CD14-positive monocyte (primary cell): Measurements from ENCODE around the gene SPTB. TPM values are rescaled to one million over a fixed set of nuclear protein-coding genes. Genes with fewer than 3 reads are reported as not detected.

Experiments
- DNase-seq, 3 donors: peaks; one replicate each; pipeline ENCODE4 v3.0.0-alpha.2; 2011 to 2022
- H2AFZ ChIP-seq: 2 replicates; pipeline ENCODE4 v1.6.0; 2012; ENCODE audit warnings: mild to moderate bottlenecking, low read depth, low read length, inconsistent platforms; ENCODE audit not compliant: insufficient read depth, poor library complexity, severe bottlenecking
- H3K27ac ChIP-seq, 2 donors: 1 replicate in 1 of 2; 2 replicates in 1 of 2; pipeline ENCODE4 v1.5.1; 2012 to 2013; ENCODE audit warnings: low read length in 2 of 2, control low read depth in 1 of 2, inconsistent platforms in 1 of 2, low read depth in 1 of 2, mild to moderate bottlenecking in 1 of 2
- H3K27me3 ChIP-seq, 2 donors: one replicate each; pipeline versions ENCODE4 v1.6.0 to v1.6.1; 2011 to 2013; ENCODE audit warnings: low read length in 2 of 2; ENCODE audit not compliant: control insufficient read depth in 2 of 2, insufficient read depth in 2 of 2
- H3K36me3 ChIP-seq, 2 donors: replicated peaks in 1 of 2; 1 replicate in 1 of 2; 2 replicates in 1 of 2; pipeline versions ENCODE4 v1.5.1 to v1.6.1; 2012 to 2013; ENCODE audit warnings: low read length in 2 of 2, control low read depth in 1 of 2, inconsistent platforms in 1 of 2, mild to moderate bottlenecking in 1 of 2; ENCODE audit not compliant: insufficient read depth in 2 of 2, control insufficient read depth in 1 of 2
- H3K4me1 ChIP-seq, 2 donors: 1 replicate in 1 of 2; 2 replicates in 1 of 2; pipeline versions ENCODE4 v1.5.1 to v1.6.1; 2012 to 2013; ENCODE audit warnings: low read length in 2 of 2, control low read depth in 1 of 2, inconsistent platforms in 1 of 2, mild to moderate bottlenecking in 1 of 2, moderate library complexity in 1 of 2; ENCODE audit not compliant: insufficient read depth in 2 of 2, control insufficient read depth in 1 of 2
- H3K4me2 ChIP-seq: replicated peaks from 2 replicates; pipeline ENCODE3; 2012; ENCODE audit warnings: low read length, moderate library complexity, mild to moderate bottlenecking; ENCODE audit not compliant: poor library complexity, severe bottlenecking; ENCODE audit errors: extremely low read depth
- H3K4me3 ChIP-seq, 3 experiments: fragments of 200-600 bp in 1 of 3; sonication (generic) in 1 of 3; replicated peaks in 1 of 3; 1 replicate in 2 of 3; 2 replicates in 1 of 3; pipeline ENCODE4 v1.5.1; 2011 to 2013; ENCODE audit warnings: low read length in 3 of 3, mild to moderate bottlenecking in 3 of 3, control low read depth in 2 of 3, low read depth in 2 of 3, inconsistent platforms in 1 of 3, moderate library complexity in 1 of 3
- H3K79me2 ChIP-seq: 2 replicates; pipeline ENCODE4 v1.6.0; 2012; ENCODE audit warnings: mild to moderate bottlenecking, control low read depth, inconsistent platforms, low read length, moderate library complexity; ENCODE audit not compliant: insufficient read depth
- H3K9ac ChIP-seq: 2 replicates; pipeline ENCODE4 v1.6.0; 2017; ENCODE audit warnings: low read length, mild to moderate bottlenecking; ENCODE audit not compliant: insufficient read depth, poor library complexity, severe bottlenecking
- H3K9me3 ChIP-seq, 2 donors: replicated peaks in 1 of 2; 1 replicate in 1 of 2; 2 replicates in 1 of 2; pipeline versions ENCODE4 v1.5.1 to v1.6.1; 2012 to 2013; ENCODE audit warnings: low read length in 2 of 2, control low read depth in 1 of 2; ENCODE audit not compliant: control insufficient read depth in 1 of 2, insufficient read depth in 1 of 2
- H4K20me1 ChIP-seq: 2 replicates; pipeline ENCODE4 v1.6.0; 2012; ENCODE audit warnings: mild to moderate bottlenecking, low read length, control low read depth, moderate library complexity; ENCODE audit not compliant: insufficient read depth
- H3K27ac Mint-ChIP-seq, 7 donors: one replicate each; pipeline ENCODE4 v1.8.0; 2020; ENCODE audit warnings: mild to moderate bottlenecking in 7 of 7, mixed read lengths in 7 of 7, moderate library complexity in 6 of 7, inconsistent platforms in 2 of 7
- H3K27me3 Mint-ChIP-seq, 3 donors: one replicate each; pipeline ENCODE4 v1.8.0; 2021 to 2022; ENCODE audit warnings: low read depth in 3 of 3, mild to moderate bottlenecking in 3 of 3, mixed read lengths in 3 of 3, moderate library complexity in 3 of 3, inconsistent platforms in 1 of 3
- H3K36me3 Mint-ChIP-seq, 2 donors: one replicate each; pipeline ENCODE4 v1.8.0; 2020; ENCODE audit warnings: mixed read lengths in 2 of 2, inconsistent platforms in 1 of 2, mild to moderate bottlenecking in 1 of 2
- H3K4me1 Mint-ChIP-seq: one replicate; pipeline ENCODE4 v1.8.0; 2020; ENCODE audit warnings: mild to moderate bottlenecking, mixed read lengths
- H3K4me3 Mint-ChIP-seq, 2 donors: one replicate each; pipeline ENCODE4 v1.8.0; 2020; ENCODE audit warnings: mild to moderate bottlenecking in 2 of 2, mixed read lengths in 2 of 2, moderate library complexity in 1 of 2
- H3K9me3 Mint-ChIP-seq, 7 donors: one replicate each; pipeline ENCODE4 v1.8.0; 2020 to 2022; ENCODE audit warnings: mixed read lengths in 7 of 7, mild to moderate bottlenecking in 6 of 7, moderate library complexity in 6 of 7, inconsistent platforms in 2 of 7
- CTCF ChIP-seq: fragments of 200-600 bp; IDR thresholded peaks from one replicate; pipeline ENCODE4 v1.8.0; 2022; ENCODE audit warnings: antibody characterized with exemption, mild to moderate bottlenecking
- WGBS: methylation state at CpG from one replicate; pipeline ENCODE4 v1.1.5; 2013; ENCODE audit warnings: missing lambda C conversion rate; ENCODE audit not compliant: insufficient coverage; 5-methylcytosine and 5-hydroxymethylcytosine counted together
- intact Hi-C, 2 donors: fragments of 100-400 bp; cut with micrococcal nuclease; formaldehyde crosslinking; loops; one replicate each; pipeline versions ENCODE4 v1.15.0 to v1.15.1; 2023
- polyA plus RNA-seq, 3 donors: library from polyadenylated mRNA; depleted of rRNA in 1 of 3; unstranded in 2 of 3; stranded (reverse) in 1 of 3; fragments of 300-500 nt in 2 of 3; fragments of >200 nt in 1 of 3; fragmentation: Illumina TruSeq in 2 of 3; gene quantifications; 1 replicate in 2 of 3; 2 replicates in 1 of 3; pipeline ENCODE4 v1.2.3, GENCODE V29; 2012 to 2021

The SPTB gene
- polyA plus RNA-seq, 3 donors: not detected

- no peaks in the 10 kb centered on the region for H3K36me3 Mint-ChIP-seq
- no peak overlapping the region for H3K27ac Mint-ChIP-seq
- H3K4me3 ChIP-seq: no peak overlapping the region
- peaks cover under 1% of the 10 kb centered on the region in 2 donors for H3K4me1 ChIP-seq
- H2AFZ ChIP-seq: no peak overlapping the region
- no peak overlapping the region for H3K4me2 ChIP-seq
- intact Hi-C loops: no loop called here
- H4K20me1 ChIP-seq: no peaks in the 10 kb centered on the region
- H3K27ac ChIP-seq: no peak overlapping the region
- peaks cover 0 to 1% (median 0%) of the 10 kb centered on the region in 7 donors for H3K9me3 Mint-ChIP-seq
- H3K79me2 ChIP-seq: no peaks in the 10 kb centered on the region
- no peak for DNase-seq
- H3K27me3 ChIP-seq: peaks cover 0 to 3% of the 10 kb centered on the region in 2 donors
- H3K36me3 ChIP-seq: no peaks in the 10 kb centered on the region
- no peak for TF ChIP-seq CTCF
- peaks cover 6 to 12% (median 6%) of the 10 kb centered on the region in 3 donors for H3K27me3 Mint-ChIP-seq
- H3K4me3 Mint-ChIP-seq: no peak overlapping the region
- no peak overlapping the region for H3K9ac ChIP-seq
- 17% methylated on average over 2 of the region's 2 CpGs for WGBS
- H3K4me1 Mint-ChIP-seq: peaks cover 2% of the 10 kb centered on the region
- H3K9me3 ChIP-seq: no peaks in the 10 kb centered on the region
Measured at GRCh38 chr14:64860039-64860438, 19.7 kb downstream of the SPTB start.

- no peak overlapping the region for H3K4me2 ChIP-seq
- H3K9ac ChIP-seq: no peak overlapping the region
- peaks cover 8% of the 10 kb centered on the region for H3K4me1 Mint-ChIP-seq
- TF ChIP-seq CTCF: no peak
- no peaks in the 10 kb centered on the region for H3K9me3 ChIP-seq
- 92% methylated on average over 8 of the region's 11 CpGs for WGBS
- peaks cover 5 to 6% of the 10 kb centered on the region in 2 donors for H3K4me1 ChIP-seq
- H4K20me1 ChIP-seq: no peaks in the 10 kb centered on the region
- no peaks in the 10 kb centered on the region for H3K79me2 ChIP-seq
- peaks cover 0 to 3% (median 0%) of the 10 kb centered on the region in 7 donors for H3K9me3 Mint-ChIP-seq
- H3K27ac ChIP-seq: no peak overlapping the region
- no peak overlapping the region for H3K4me3 ChIP-seq
- H3K36me3 Mint-ChIP-seq: no peaks in the 10 kb centered on the region
- H3K27me3 Mint-ChIP-seq: peaks cover 10 to 16% (median 15%) of the 10 kb centered on the region in 3 donors
- no peak overlapping the region for H3K4me3 Mint-ChIP-seq
- H2AFZ ChIP-seq: no peak overlapping the region
- peaks cover 0 to 3% of the 10 kb centered on the region in 2 donors for H3K27me3 ChIP-seq
- H3K27ac Mint-ChIP-seq: peak overlapping the region in 1 of 7 donors; percentile 4
- no peak for DNase-seq
- no peaks in the 10 kb centered on the region for H3K36me3 ChIP-seq
- intact Hi-C loops: no loop called here
Measured at GRCh38 chr14:64857979-64858744, 21.5 kb downstream of the SPTB start.
